IPS DF 6.9 (cell line): Measurements from ENCODE around the gene SVOPL.

ENCODE experiments used
- DNase-seq: peaks from one replicate; pipeline ENCODE4 v3.0.0-alpha.2; 2013; ENCODE audit warnings: low read depth, low spot score
- H3K27ac ChIP-seq: one replicate; pipeline ENCODE4 v1.5.1; 2013; ENCODE audit warnings: low read length, control low read depth
- H3K27me3 ChIP-seq: 2 replicates; pipeline ENCODE4 v1.6.1; 2013; ENCODE audit warnings: mild to moderate bottlenecking, low read length; ENCODE audit not compliant: control insufficient read depth, insufficient read depth
- H3K36me3 ChIP-seq: 2 replicates; pipeline ENCODE4 v1.6.1; 2013; ENCODE audit warnings: low read length; ENCODE audit not compliant: control insufficient read depth, insufficient read depth
- H3K4me1 ChIP-seq: 2 replicates; pipeline ENCODE4 v1.6.1; 2013; ENCODE audit warnings: low read length; ENCODE audit not compliant: control insufficient read depth, insufficient read depth
- H3K4me3 ChIP-seq: 2 replicates; pipeline ENCODE4 v1.5.1; 2013; ENCODE audit warnings: mild to moderate bottlenecking, low read length
- H3K9me3 ChIP-seq: 2 replicates; pipeline ENCODE4 v1.6.1; 2013; ENCODE audit warnings: low read length, inconsistent platforms; ENCODE audit not compliant: control insufficient read depth, insufficient read depth
- WGBS: extraction: QIAGEN DNeasy Blood & Tissue Kit; methylation state at CpG from one replicate; pipeline ENCODE4 v1.1.7; 2013; ENCODE audit warnings: mixed read lengths, missing lambda C conversion rate; ENCODE audit not compliant: insufficient read length, insufficient coverage; 5-methylcytosine and 5-hydroxymethylcytosine counted together

Gene SVOPL

GRCh38 chr7:138632384-138632783 lies 68.8 kb downstream of the SVOPL start:
- no peak for DNase-seq
- H3K27ac ChIP-seq = no peak overlapping the region
- WGBS = no CpG with 5 or more reads among the region's 2 CpGs
- H3K9me3 ChIP-seq = no peaks in the 10 kb centered on the region
- no peaks in the 10 kb centered on the region for H3K36me3 ChIP-seq
- no peaks in the 10 kb centered on the region for H3K27me3 ChIP-seq
- no peaks in the 10 kb centered on the region for H3K4me1 ChIP-seq
- H3K4me3 ChIP-seq = no peak overlapping the region

- H3K9me3 ChIP-seq = no peaks in the 10 kb centered on the region
- no peaks in the 10 kb centered on the region for H3K36me3 ChIP-seq
- H3K27me3 ChIP-seq = no peaks in the 10 kb centered on the region
- no peak overlapping the region for H3K4me3 ChIP-seq
- DNase-seq = no peak
- H3K27ac ChIP-seq = no peak overlapping the region
- H3K4me1 ChIP-seq = peaks cover 1% of the 10 kb centered on the region; the same call in 1 of the 2 replicates
- WGBS = no CpG with 5 or more reads among the region's 8 CpGs
Measured at GRCh38 chr7:138630059-138630610, 71.0 kb downstream of the SVOPL start.

GRCh38 chr7:138627361-138627760 lies 73.8 kb downstream of the SVOPL start:
- Histone ChIP-seq H3K4me1 (peaks cover 1% of the 10 kb centered on the region; the same call in 1 of the 2 replicates), H3K27me3 (no peaks in the 10 kb centered on the region), H3K36me3 (no peaks in the 10 kb centered on the region), H3K27ac (no peak overlapping the region), H3K4me3 (no peak overlapping the region), H3K9me3 (no peaks in the 10 kb centered on the region)
- WGBS = no CpG with 5 or more reads among the region's 6 CpGs
- no peak for DNase-seq

GRCh38 chr7:138626846-138627245 lies 74.3 kb downstream of the SVOPL start:
- H3K36me3 ChIP-seq = no peaks in the 10 kb centered on the region
- DNase-seq = no peak
- no peaks in the 10 kb centered on the region for H3K27me3 ChIP-seq
- peaks cover 1% of the 10 kb centered on the region; the same call in 1 of the 2 replicates for H3K4me1 ChIP-seq
- no peak overlapping the region for H3K4me3 ChIP-seq
- no peak overlapping the region for H3K27ac ChIP-seq
- H3K9me3 ChIP-seq = no peaks in the 10 kb centered on the region
- WGBS = no CpG with 5 or more reads among the region's 2 CpGs

- Histone ChIP-seq H3K36me3 (no peaks in the 10 kb centered on the region), H3K27ac (no peak overlapping the region), H3K27me3 (no peaks in the 10 kb centered on the region), H3K9me3 (no peaks in the 10 kb centered on the region), H3K4me1 (peaks cover 1% of the 10 kb centered on the region; the same call in 1 of the 2 replicates), H3K4me3 (no peak overlapping the region)
- WGBS = no CpG with 5 or more reads among the region's 5 CpGs
- DNase-seq = no peak
Measured at GRCh38 chr7:138625849-138626230, 75.3 kb downstream of the SVOPL start.

GRCh38 chr7:138625084-138625848 lies 75.9 kb downstream of the SVOPL start:
- H3K27ac ChIP-seq = no peak overlapping the region
- no CpG with 5 or more reads among the region's 3 CpGs for WGBS
- no peak overlapping the region for H3K4me3 ChIP-seq
- H3K27me3 ChIP-seq = no peaks in the 10 kb centered on the region
- H3K4me1 ChIP-seq = peaks cover 1% of the 10 kb centered on the region; the same call in 1 of the 2 replicates
- DNase-seq = no peak
- no peaks in the 10 kb centered on the region for H3K9me3 ChIP-seq
- H3K36me3 ChIP-seq = no peaks in the 10 kb centered on the region

- no peaks in the 10 kb centered on the region for H3K9me3 ChIP-seq
- no CpG with 5 or more reads among the region's 1 CpG for WGBS
- H3K36me3 ChIP-seq = no peaks in the 10 kb centered on the region
- peaks cover 1% of the 10 kb centered on the region; the same call in 1 of the 2 replicates for H3K4me1 ChIP-seq
- H3K4me3 ChIP-seq = no peak overlapping the region
- no peaks in the 10 kb centered on the region for H3K27me3 ChIP-seq
- no peak for DNase-seq
- H3K27ac ChIP-seq = no peak overlapping the region
Measured at GRCh38 chr7:138622841-138623240, 78.3 kb downstream of the SVOPL start.

- H3K27me3 ChIP-seq = no peaks in the 10 kb centered on the region
- H3K9me3 ChIP-seq = no peaks in the 10 kb centered on the region
- H3K4me1 ChIP-seq = no peaks in the 10 kb centered on the region
- H3K36me3 ChIP-seq = no peaks in the 10 kb centered on the region
- no peak for DNase-seq
- H3K27ac ChIP-seq = no peak overlapping the region
- H3K4me3 ChIP-seq = no peak overlapping the region
Measured at GRCh38 chr7:138618933-138619332, 82.2 kb downstream of the SVOPL start.

- no peak overlapping the region for H3K27ac ChIP-seq
- no peaks in the 10 kb centered on the region for H3K27me3 ChIP-seq
- H3K4me1 ChIP-seq = no peaks in the 10 kb centered on the region
- WGBS = no CpG with 5 or more reads among the region's 10 CpGs
- DNase-seq = no peak
- no peaks in the 10 kb centered on the region for H3K9me3 ChIP-seq
- no peak overlapping the region for H3K4me3 ChIP-seq
- no peaks in the 10 kb centered on the region for H3K36me3 ChIP-seq
Measured at GRCh38 chr7:138618506-138618905, 82.7 kb downstream of the SVOPL start.

- Histone ChIP-seq H3K36me3 (no peaks in the 10 kb centered on the region), H3K27me3 (no peaks in the 10 kb centered on the region), H3K4me3 (no peak overlapping the region), H3K4me1 (no peaks in the 10 kb centered on the region), H3K9me3 (no peaks in the 10 kb centered on the region), H3K27ac (no peak overlapping the region)
- WGBS = no CpG with 5 or more reads among the region's 6 CpGs
- DNase-seq = no peak
Measured at GRCh38 chr7:138616085-138616484, 85.1 kb downstream of the SVOPL start.

GRCh38 chr7:138613630-138614029 lies 87.5 kb downstream of the SVOPL start:
- no peak overlapping the region for H3K4me3 ChIP-seq
- no peaks in the 10 kb centered on the region for H3K36me3 ChIP-seq
- H3K27ac ChIP-seq = no peak overlapping the region
- WGBS = no CpG with 5 or more reads among the region's 2 CpGs
- no peak for DNase-seq
- H3K27me3 ChIP-seq = no peaks in the 10 kb centered on the region
- H3K4me1 ChIP-seq = no peaks in the 10 kb centered on the region
- H3K9me3 ChIP-seq = no peaks in the 10 kb centered on the region
